ENCODE data around the gene KHK. TPM values are rescaled to one million over a fixed set of nuclear protein-coding genes. Genes with fewer than 3 reads are reported as not detected.
"Not testable (repeated sequence)": the region's sequence is repeated elsewhere in the genome, so short reads cannot be mapped to it uniquely, and the experiment has no call there.

Gene KHK
- total and polyA plus RNA-seq, 2 donors = 1.5 to 2.5 TPM

GRCh38 chr2:27096748-27097297, 10.3 kb downstream of the KHK start:
- H3K27ac ChIP-seq (ENCODE audit: low read depth in 1 of 2, low read length in 1 of 2) = no peak overlapping the region
- no peak overlapping the region for H3K4me3 ChIP-seq (ENCODE audit: low read length in 2 of 2)
- WGBS = 94% methylated on average over 3 of the region's 3 CpGs
- DNase-seq (ENCODE audit: low read depth in 6 of 9, low spot score in 9 of 9) = no peak
- no peaks in the 10 kb centered on the region for H3K27me3 ChIP-seq (ENCODE audit: control insufficient read depth in 2 of 2, insufficient read depth in 1 of 2, low read length in 1 of 2)
- H3K4me1 ChIP-seq (ENCODE audit: control insufficient read depth in 2 of 2, insufficient read depth in 2 of 2, low read length in 2 of 2) = peaks cover 4 to 11% of the 10 kb centered on the region in 2 donors
- H3K9me3 ChIP-seq (ENCODE audit: control insufficient read depth in 2 of 2, insufficient read depth in 1 of 2, low read length in 1 of 2) = no peaks in the 10 kb centered on the region
- no peaks in the 10 kb centered on the region for H3K36me3 ChIP-seq (ENCODE audit: control insufficient read depth in 2 of 2, insufficient read depth in 2 of 2, low read length in 1 of 2)

- no peaks in the 10 kb centered on the region for H3K36me3 ChIP-seq (ENCODE audit: control insufficient read depth in 2 of 2, insufficient read depth in 2 of 2, low read length in 1 of 2)
- no peaks in the 10 kb centered on the region for H3K9me3 ChIP-seq (ENCODE audit: control insufficient read depth in 2 of 2, insufficient read depth in 1 of 2, low read length in 1 of 2)
- WGBS = 96% methylated on average over 14 of the region's 14 CpGs
- H3K4me3 ChIP-seq (ENCODE audit: low read length in 2 of 2) = no peak overlapping the region
- H3K27ac ChIP-seq (ENCODE audit: low read depth in 1 of 2, low read length in 1 of 2) = no peak overlapping the region
- DNase-seq (ENCODE audit: low read depth in 6 of 9, low spot score in 9 of 9) = no peak
- peaks cover 4 to 11% of the 10 kb centered on the region in 2 donors for H3K4me1 ChIP-seq (ENCODE audit: control insufficient read depth in 2 of 2, insufficient read depth in 2 of 2, low read length in 2 of 2)
- peaks cover 0 to 2% of the 10 kb centered on the region in 2 donors for H3K27me3 ChIP-seq (ENCODE audit: control insufficient read depth in 2 of 2, insufficient read depth in 1 of 2, low read length in 1 of 2)
Observed at GRCh38 chr2:27097341-27097740, 10.8 kb downstream of the KHK start.

- 96% methylated on average over 19 of the region's 19 CpGs for WGBS
- Histone ChIP-seq H3K36me3 (ENCODE audit: control insufficient read depth in 2 of 2, insufficient read depth in 2 of 2, low read length in 1 of 2) (no peaks in the 10 kb centered on the region), H3K4me1 (ENCODE audit: control insufficient read depth in 2 of 2, insufficient read depth in 2 of 2, low read length in 2 of 2) (peaks cover 4 to 11% of the 10 kb centered on the region in 2 donors), H3K27ac (ENCODE audit: low read depth in 1 of 2, low read length in 1 of 2) (no peak overlapping the region), H3K9me3 (ENCODE audit: control insufficient read depth in 2 of 2, insufficient read depth in 1 of 2, low read length in 1 of 2) (no peaks in the 10 kb centered on the region), H3K4me3 (ENCODE audit: low read length in 2 of 2) (no peak overlapping the region), H3K27me3 (ENCODE audit: control insufficient read depth in 2 of 2, insufficient read depth in 1 of 2, low read length in 1 of 2) (peaks cover 0 to 4% of the 10 kb centered on the region in 2 donors)
- DNase-seq (ENCODE audit: low read depth in 6 of 9, low spot score in 9 of 9) = no peak
Observed at GRCh38 chr2:27099334-27099955, 12.9 kb downstream of the KHK start.

- no peak for DNase-seq (ENCODE audit: low read depth in 6 of 9, low spot score in 9 of 9)
- no peaks in the 10 kb centered on the region for H3K36me3 ChIP-seq (ENCODE audit: control insufficient read depth in 2 of 2, insufficient read depth in 2 of 2, low read length in 1 of 2)
- H3K4me1 ChIP-seq (ENCODE audit: control insufficient read depth in 2 of 2, insufficient read depth in 2 of 2, low read length in 2 of 2) = peaks cover 4 to 11% of the 10 kb centered on the region in 2 donors
- peaks cover 0 to 4% of the 10 kb centered on the region in 2 donors for H3K27me3 ChIP-seq (ENCODE audit: control insufficient read depth in 2 of 2, insufficient read depth in 1 of 2, low read length in 1 of 2)
- no peak overlapping the region for H3K4me3 ChIP-seq (ENCODE audit: low read length in 2 of 2)
- no peaks in the 10 kb centered on the region for H3K9me3 ChIP-seq (ENCODE audit: control insufficient read depth in 2 of 2, insufficient read depth in 1 of 2, low read length in 1 of 2)
- 96% methylated on average over 10 of the region's 10 CpGs for WGBS
- no peak overlapping the region for H3K27ac ChIP-seq (ENCODE audit: low read depth in 1 of 2, low read length in 1 of 2)
Observed at GRCh38 chr2:27100036-27100435, 13.5 kb downstream of the KHK start.

- WGBS = 94% methylated on average over 5 of the region's 5 CpGs
- peaks cover 0 to 4% of the 10 kb centered on the region in 2 donors for H3K27me3 ChIP-seq (ENCODE audit: control insufficient read depth in 2 of 2, insufficient read depth in 1 of 2, low read length in 1 of 2)
- no peaks in the 10 kb centered on the region for H3K36me3 ChIP-seq (ENCODE audit: control insufficient read depth in 2 of 2, insufficient read depth in 2 of 2, low read length in 1 of 2)
Observed at GRCh38 chr2:27102329-27102728, 15.8 kb downstream of the KHK start.

GRCh38 chr2:27105981-27106380, 19.4 kb downstream of the KHK start:
- Histone ChIP-seq H3K9me3 (ENCODE audit: control insufficient read depth in 2 of 2, insufficient read depth in 1 of 2, low read length in 1 of 2) (no peaks in the 10 kb centered on the region), H3K4me1 (ENCODE audit: control insufficient read depth in 2 of 2, insufficient read depth in 2 of 2, low read length in 2 of 2) (no peaks in the 10 kb centered on the region), H3K4me3 (ENCODE audit: low read length in 2 of 2) (no peak overlapping the region), H3K36me3 (ENCODE audit: control insufficient read depth in 2 of 2, insufficient read depth in 2 of 2, low read length in 1 of 2) (no peaks in the 10 kb centered on the region), H3K27ac (ENCODE audit: low read depth in 1 of 2, low read length in 1 of 2) (no peak overlapping the region), H3K27me3 (ENCODE audit: control insufficient read depth in 2 of 2, insufficient read depth in 1 of 2, low read length in 1 of 2) (peaks cover 0 to 9% of the 10 kb centered on the region in 2 donors)
- WGBS = 89% methylated on average over 3 of the region's 3 CpGs
- DNase-seq (ENCODE audit: low read depth in 6 of 9, low spot score in 9 of 9) = no peak

More at GRCh38 chr2:27102329-27102728, 15.8 kb downstream of the KHK start:
- no peaks in the 10 kb centered on the region for H3K9me3 ChIP-seq (ENCODE audit: control insufficient read depth in 2 of 2, insufficient read depth in 1 of 2, low read length in 1 of 2)
- no peak overlapping the region for H3K4me3 ChIP-seq (ENCODE audit: low read length in 2 of 2)
- DNase-seq (ENCODE audit: low read depth in 6 of 9, low spot score in 9 of 9) = no peak
- no peak overlapping the region for H3K27ac ChIP-seq (ENCODE audit: low read depth in 1 of 2, low read length in 1 of 2)
- H3K4me1 ChIP-seq (ENCODE audit: control insufficient read depth in 2 of 2, insufficient read depth in 2 of 2, low read length in 2 of 2) = no peaks in the 10 kb centered on the region

- Histone ChIP-seq H3K9me3 (ENCODE audit: control insufficient read depth in 2 of 2, insufficient read depth in 1 of 2, low read length in 1 of 2) (no peaks in the 10 kb centered on the region), H3K36me3 (ENCODE audit: control insufficient read depth in 2 of 2, insufficient read depth in 2 of 2, low read length in 1 of 2) (no peaks in the 10 kb centered on the region), H3K27me3 (ENCODE audit: control insufficient read depth in 2 of 2, insufficient read depth in 1 of 2, low read length in 1 of 2) (peaks cover 0 to 5% of the 10 kb centered on the region in 2 donors), H3K4me1 (ENCODE audit: control insufficient read depth in 2 of 2, insufficient read depth in 2 of 2, low read length in 2 of 2) (no peaks in the 10 kb centered on the region), H3K27ac (ENCODE audit: low read depth in 1 of 2, low read length in 1 of 2) (no peak overlapping the region), H3K4me3 (ENCODE audit: low read length in 2 of 2) (no peak overlapping the region)
- no peak for DNase-seq (ENCODE audit: low read depth in 6 of 9, low spot score in 9 of 9)
- WGBS = 98% methylated on average over 2 of the region's 2 CpGs
Observed at GRCh38 chr2:27108221-27108620, 21.6 kb downstream of the KHK start.

- Histone ChIP-seq H3K27me3 (ENCODE audit: control insufficient read depth in 2 of 2, insufficient read depth in 1 of 2, low read length in 1 of 2) (peaks cover 0 to 8% of the 10 kb centered on the region in 2 donors), H3K36me3 (ENCODE audit: control insufficient read depth in 2 of 2, insufficient read depth in 2 of 2, low read length in 1 of 2) (no peaks in the 10 kb centered on the region), H3K27ac (ENCODE audit: low read depth in 1 of 2, low read length in 1 of 2) (no peak overlapping the region), H3K4me3 (ENCODE audit: low read length in 2 of 2) (no peak overlapping the region), H3K4me1 (ENCODE audit: control insufficient read depth in 2 of 2, insufficient read depth in 2 of 2, low read length in 2 of 2) (no peaks in the 10 kb centered on the region), H3K9me3 (ENCODE audit: control insufficient read depth in 2 of 2, insufficient read depth in 1 of 2, low read length in 1 of 2) (no peaks in the 10 kb centered on the region)
- no peak for DNase-seq (ENCODE audit: low read depth in 6 of 9, low spot score in 9 of 9)
- WGBS = 95% methylated on average over 3 of the region's 3 CpGs
Observed at GRCh38 chr2:27109083-27109482, 22.5 kb downstream of the KHK start.

- H3K4me1 ChIP-seq (ENCODE audit: control insufficient read depth in 2 of 2, insufficient read depth in 2 of 2, low read length in 2 of 2); H3K36me3 ChIP-seq (ENCODE audit: control insufficient read depth in 2 of 2, insufficient read depth in 2 of 2, low read length in 1 of 2); H3K4me3 ChIP-seq (ENCODE audit: low read length in 2 of 2); DNase-seq (ENCODE audit: low read depth in 6 of 9, low spot score in 9 of 9); H3K27ac ChIP-seq (ENCODE audit: low read depth in 1 of 2, low read length in 1 of 2); H3K9me3 ChIP-seq (ENCODE audit: control insufficient read depth in 2 of 2, insufficient read depth in 1 of 2, low read length in 1 of 2): not testable (repeated sequence)
- 79% methylated on average over 24 of the region's 24 CpGs for WGBS
- peaks cover 0 to 15% of the 10 kb centered on the region in 2 donors for H3K27me3 ChIP-seq (ENCODE audit: control insufficient read depth in 2 of 2, insufficient read depth in 1 of 2, low read length in 1 of 2)
Observed at GRCh38 chr2:27110603-27111352, 24.2 kb downstream of the KHK start.
